GM12892 (cell line): ENCODE measurements around the gene AGXT.

Experiments used
- POLR2A ChIP-seq: IDR thresholded peaks from 2 replicates; pipeline ENCODE4 v1.6.1; 2011; ENCODE audit warnings: low read depth, low read length, control low read depth
- POLR2AphosphoS5 ChIP-seq: IDR thresholded peaks from 2 replicates; pipeline ENCODE4 v1.6.1; 2011; ENCODE audit warnings: low read depth, low read length, control low read depth
- TAF1 ChIP-seq: IDR thresholded peaks from 2 replicates; pipeline ENCODE4 v1.6.1; 2011; ENCODE audit warnings: low read depth, mild to moderate bottlenecking, control low read depth, low read length, borderline replicate concordance

DNA sequence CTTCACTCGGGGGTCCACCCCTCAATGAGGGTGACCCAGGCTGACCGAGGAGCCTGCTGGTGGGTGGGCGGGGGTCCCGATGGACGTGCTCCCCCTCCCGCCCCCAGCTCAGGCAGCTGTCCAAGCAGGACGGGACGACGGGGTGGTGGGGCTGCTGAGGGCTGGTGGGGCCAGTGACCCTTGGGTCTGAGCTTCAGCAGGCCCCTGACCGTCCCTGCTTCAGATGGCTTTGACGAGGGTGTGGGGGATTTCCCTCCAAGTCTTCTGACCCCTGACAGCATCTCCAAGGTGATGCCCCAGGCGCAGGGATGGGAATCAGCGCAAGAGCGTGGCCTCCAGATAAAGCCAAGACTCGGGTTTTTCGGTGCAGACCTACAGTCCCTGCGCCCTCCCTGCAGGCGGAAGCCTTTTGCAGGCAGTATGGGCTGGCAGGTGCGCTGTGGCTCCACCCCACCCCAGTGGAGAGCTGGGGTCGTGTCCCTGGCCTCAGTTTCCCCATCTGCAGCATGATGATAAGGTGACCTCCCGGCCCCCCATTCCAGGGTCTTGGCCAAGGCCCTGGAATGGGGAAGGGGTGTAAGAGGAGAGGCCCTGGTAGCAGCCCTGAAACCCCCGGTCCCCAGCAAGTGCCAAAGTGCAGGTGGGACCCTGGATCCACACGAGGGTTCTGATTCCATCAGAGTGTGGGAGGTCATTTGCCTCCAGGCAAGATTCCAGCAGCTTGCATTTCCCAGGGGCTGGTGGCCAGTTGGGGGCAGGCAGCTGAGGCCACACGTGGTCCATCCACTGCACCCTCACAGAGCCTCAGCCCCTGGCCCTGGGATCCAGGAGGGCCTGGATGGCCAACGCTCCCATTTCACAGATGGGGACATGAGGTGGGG lies 46.3 kb downstream of the AGXT start:
- TF ChIP-seq POLR2A (no peak), POLR2AphosphoS5 (no peak), TAF1 (no peak)
